GM18511 (cell line): ENCODE results near the gene EDN3.
"Not testable (repeated sequence)": the region's sequence is repeated elsewhere in the genome, so short reads cannot be mapped to it uniquely, and the experiment has no call there.

Source experiments
- ATAC-seq: cut with Tn5 transposase; IDR thresholded peaks from one replicate; pipeline ENCODE4 v1.9.1; 2021; ENCODE audit warnings: mild to moderate bottlenecking, moderate library complexity; ENCODE audit not compliant: unreplicated experiment

Gene EDN3

GRCh38 chr20:59334651-59335300 lies 34.4 kb downstream of the EDN3 start:
- no peak for ATAC-seq

- no peak for ATAC-seq
These were observed 35.0 kb downstream of the EDN3 start for GRCh38 chr20:59335377-59335776.

- ATAC-seq, result no peak
These were observed 36.1 kb downstream of the EDN3 start for GRCh38 chr20:59336540-59336939.

- ATAC-seq, result not testable (repeated sequence)
These were observed 38.0 kb downstream of the EDN3 start for GRCh38 chr20:59338444-59338843.

- no peak for ATAC-seq
These were observed 39.9 kb downstream of the EDN3 start for GRCh38 chr20:59340201-59340885.

- ATAC-seq, result not testable (repeated sequence)
These were observed 41.0 kb downstream of the EDN3 start for GRCh38 chr20:59341285-59342022.

- no peak for ATAC-seq
These were observed 41.9 kb downstream of the EDN3 start for GRCh38 chr20:59342023-59342957.

- ATAC-seq, result no peak
These were observed 45.6 kb downstream of the EDN3 start for GRCh38 chr20:59346061-59346460.

- ATAC-seq, result no peak
These were observed 48.9 kb downstream of the EDN3 start for GRCh38 chr20:59349277-59349676.

- ATAC-seq, result no peak
These were observed 50.1 kb downstream of the EDN3 start for GRCh38 chr20:59350330-59351156.

GRCh38 chr20:59351157-59352040 lies 51.0 kb downstream of the EDN3 start:
- ATAC-seq, result no peak

- ATAC-seq, result no peak
These were observed 52.1 kb downstream of the EDN3 start for GRCh38 chr20:59352541-59352940.

- no peak for ATAC-seq
These were observed 52.6 kb downstream of the EDN3 start for GRCh38 chr20:59352990-59353389.

- ATAC-seq, result no peak
These were observed 54.0 kb downstream of the EDN3 start for GRCh38 chr20:59354460-59354859.

GRCh38 chr20:59355242-59355641 lies 54.8 kb downstream of the EDN3 start:
- ATAC-seq, result no peak

GRCh38 chr20:59356662-59357165 lies 56.3 kb downstream of the EDN3 start:
- no peak for ATAC-seq

GRCh38 chr20:59358793-59359192 lies 58.4 kb downstream of the EDN3 start:
- ATAC-seq, result not testable (repeated sequence)

GRCh38 chr20:59359906-59360725 lies 59.7 kb downstream of the EDN3 start:
- ATAC-seq, result no peak
